ENCODE measurements around the gene ZC2HC1C. TPM values are rescaled to one million over a fixed set of nuclear protein-coding genes. Genes with fewer than 3 reads are reported as not detected.

Gene ZC2HC1C
- total and polyA plus RNA-seq, 2 of the 13 experiments (the other 11 are each of a cell fraction or from before 2014, with no cell fraction given), result 3.3 to 3.5 TPM

DNA sequence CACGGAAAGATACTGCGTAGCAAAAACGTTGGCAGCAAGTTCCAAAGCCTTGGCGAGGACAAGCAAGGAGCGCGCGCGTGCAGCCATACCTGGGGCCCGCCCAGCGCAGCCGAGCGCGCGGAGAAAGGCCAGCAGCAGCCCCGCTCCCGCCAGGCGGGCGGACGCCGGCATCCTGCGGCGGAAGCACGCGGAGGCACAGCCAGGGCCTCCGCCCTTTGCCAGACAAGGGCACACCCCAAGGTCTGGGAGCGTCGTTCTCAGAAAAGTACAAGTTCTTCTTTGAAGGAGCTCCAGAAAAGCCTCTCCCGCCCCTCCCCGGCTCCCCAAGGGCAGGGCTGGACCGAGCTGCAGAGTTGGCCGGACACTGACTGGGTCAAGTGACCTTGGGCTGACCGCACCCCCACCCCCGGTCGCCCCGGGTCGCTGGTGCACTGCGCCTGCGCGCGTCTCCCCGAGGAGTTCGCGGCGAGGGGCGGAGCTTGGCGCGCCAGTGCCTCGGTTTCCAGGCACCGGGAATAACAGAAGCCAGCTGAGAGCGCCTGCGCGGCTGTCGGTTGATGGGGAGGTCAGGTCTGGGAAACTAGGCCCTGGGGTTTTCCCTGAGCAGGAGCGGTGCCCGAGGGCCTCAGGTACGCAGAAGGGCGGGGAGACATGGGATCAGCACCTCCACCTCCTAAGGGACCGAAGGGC is at the start of gene ZC2HC1C (continued):
- TF ChIP-seq SALL1 (CRISPR knock-in tag; IDR thresholded peaks at IDR 0.05), result peak; percentile 87
- TF ChIP-seq ZNF512 (CRISPR knock-in tag; IDR thresholded peaks at IDR 0.05), result 0 out of 2 replicates have a peak, but pooled peaks have one; percentile 29
- TF ChIP-seq ZNF280B (CRISPR knock-in tag; IDR thresholded peaks at IDR 0.05; ENCODE audit: borderline replicate concordance), result no peak
- 0 out of 2 replicates have a peak, but pooled peaks have one; percentile 12 for TF ChIP-seq ZNF879 (CRISPR knock-in tag; IDR thresholded peaks at IDR 0.05)
- peak; percentile 48 for TF ChIP-seq KAT8 (CRISPR knock-in tag; IDR thresholded peaks at IDR 0.05)
- peak; percentile 75 for TF ChIP-seq SALL2 (CRISPR knock-in tag; IDR thresholded peaks at IDR 0.05)
- peak; percentile 27 for TF ChIP-seq TAF15 (IDR thresholded peaks at IDR 0.05; ENCODE audit: low read depth, low read length, poor library complexity, severe bottlenecking)
- peak; percentile 91 for TF ChIP-seq POLR2G (IDR thresholded peaks at IDR 0.05; ENCODE audit: low read depth, low read length)
- TF ChIP-seq PBX3 (CRISPR knock-in tag; IDR thresholded peaks at IDR 0.05; ENCODE audit: borderline replicate concordance), result no peak
- TF ChIP-seq ZFAT (CRISPR knock-in tag; conservative IDR thresholded peaks at IDR 0.05), result 0 out of 2 replicates have a peak, but pooled peaks have one; percentile 33
- peak; percentile 89; the same call in 1 of the 2 replicates for TF ChIP-seq ZNF558 (CRISPR knock-in tag; IDR thresholded peaks at IDR 0.05; ENCODE audit: borderline replicate concordance)
- peak; percentile 32; the same call in 1 of the 2 replicates for TF ChIP-seq ZBTB25 (CRISPR knock-in tag; IDR thresholded peaks at IDR 0.05)
- peak; percentile 74; the same call in 1 of the 2 replicates for TF ChIP-seq ZNF768 (CRISPR knock-in tag; IDR thresholded peaks at IDR 0.05)
- no peak for TF ChIP-seq NCOA2 (CRISPR knock-in tag; IDR thresholded peaks at IDR 0.05)
- 0 out of 2 replicates have a peak, but pooled peaks have one; percentile 42 for TF ChIP-seq REL (CRISPR knock-in tag; conservative IDR thresholded peaks at IDR 0.05)
- peak; percentile 80 for TF ChIP-seq KLF6 (CRISPR knock-in tag; IDR thresholded peaks at IDR 0.05)
- TF ChIP-seq ZNF878 (CRISPR knock-in tag; IDR thresholded peaks at IDR 0.05), result 0 out of 2 replicates have a peak, but pooled peaks have one; percentile 49
- TF ChIP-seq RBM39 (IDR thresholded peaks at IDR 0.05; ENCODE audit: low read depth, low read length, poor library complexity, severe bottlenecking), result peak; percentile 21
- TF ChIP-seq THAP7 (CRISPR knock-in tag; IDR thresholded peaks at IDR 0.05), result 0 out of 2 replicates have a peak, but pooled peaks have one; percentile 18
- TF ChIP-seq FLYWCH1 (CRISPR knock-in tag; IDR thresholded peaks at IDR 0.05), result no peak
- TF ChIP-seq ZNF839 (CRISPR knock-in tag; IDR thresholded peaks at IDR 0.05; ENCODE audit: borderline replicate concordance), result 0 out of 2 replicates have a peak, but pooled peaks have one; percentile 54
